Astrocyte of the spinal cord (primary cell): ENCODE data around the gene TEX51.

Source experiments
- DNase-seq: peaks from one replicate; pipeline ENCODE4 v3.0.0; 2011; ENCODE audit warnings: low read depth, low spot score
- H3K4me3 ChIP-seq: 2 replicates; pipeline ENCODE4 v1.5.1; 2011; ENCODE audit warnings: low read depth, mild to moderate bottlenecking, low read length, moderate library complexity
- in situ Hi-C: cut with HindIII; loops from 2 replicates; pipeline ENCODE4 v1.10.0; 2017; ENCODE audit warnings: low sequenced_read_pairs
- TF ChIP-seq, protein P1 (sequence below): IDR thresholded peaks from 2 replicates; pipeline ENCODE4 v1.5.1; 2012; ENCODE audit warnings: low read depth, mild to moderate bottlenecking, low read length, inconsistent platforms

Gene TEX51

GRCh38 chr2:126877041-126877440 lies 21.6 kb upstream of the TEX51 start:
- DNase-seq, result no peak
- TF ChIP-seq, protein P1, sequence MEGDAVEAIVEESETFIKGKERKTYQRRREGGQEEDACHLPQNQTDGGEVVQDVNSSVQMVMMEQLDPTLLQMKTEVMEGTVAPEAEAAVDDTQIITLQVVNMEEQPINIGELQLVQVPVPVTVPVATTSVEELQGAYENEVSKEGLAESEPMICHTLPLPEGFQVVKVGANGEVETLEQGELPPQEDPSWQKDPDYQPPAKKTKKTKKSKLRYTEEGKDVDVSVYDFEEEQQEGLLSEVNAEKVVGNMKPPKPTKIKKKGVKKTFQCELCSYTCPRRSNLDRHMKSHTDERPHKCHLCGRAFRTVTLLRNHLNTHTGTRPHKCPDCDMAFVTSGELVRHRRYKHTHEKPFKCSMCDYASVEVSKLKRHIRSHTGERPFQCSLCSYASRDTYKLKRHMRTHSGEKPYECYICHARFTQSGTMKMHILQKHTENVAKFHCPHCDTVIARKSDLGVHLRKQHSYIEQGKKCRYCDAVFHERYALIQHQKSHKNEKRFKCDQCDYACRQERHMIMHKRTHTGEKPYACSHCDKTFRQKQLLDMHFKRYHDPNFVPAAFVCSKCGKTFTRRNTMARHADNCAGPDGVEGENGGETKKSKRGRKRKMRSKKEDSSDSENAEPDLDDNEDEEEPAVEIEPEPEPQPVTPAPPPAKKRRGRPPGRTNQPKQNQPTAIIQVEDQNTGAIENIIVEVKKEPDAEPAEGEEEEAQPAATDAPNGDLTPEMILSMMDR, result no peak
- in situ Hi-C loops, result no loop called here
- H3K4me3 ChIP-seq, result no peak overlapping the region

- DNase-seq, result no peak
- H3K4me3 ChIP-seq, result no peak overlapping the region
- TF ChIP-seq, protein P1, result no peak
- in situ Hi-C loops, result no loop called here
Observed at GRCh38 chr2:126877861-126878565, 20.7 kb upstream of the TEX51 start.

DNA sequence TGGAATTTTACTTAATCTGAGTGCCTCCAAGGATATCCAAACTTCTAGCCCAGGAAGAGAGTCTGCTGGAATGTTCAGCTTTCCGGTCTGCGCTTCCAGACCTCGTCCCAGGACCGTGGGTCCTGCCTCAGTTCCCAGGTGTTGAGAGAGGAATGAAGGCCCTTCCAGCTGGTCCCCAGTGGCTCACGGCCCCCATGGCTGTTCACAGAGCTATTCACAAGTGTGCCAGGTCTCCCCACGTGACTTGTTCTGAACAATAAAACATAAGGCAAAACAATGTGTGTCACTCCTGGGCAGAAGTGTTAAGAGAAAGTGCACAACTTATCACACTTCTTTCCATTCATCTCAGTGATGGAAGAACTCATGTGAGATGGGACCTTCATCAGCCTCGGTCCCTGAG lies 20.1 kb upstream of the TEX51 start:
- H3K4me3 ChIP-seq, result no peak overlapping the region
- TF ChIP-seq, protein P1, result no peak
- DNase-seq, result no peak
- in situ Hi-C loops, result no loop called here

GRCh38 chr2:126879348-126880298 lies 19.1 kb upstream of the TEX51 start:
- in situ Hi-C loops, result no loop called here
- TF ChIP-seq, protein P1, result no peak
- H3K4me3 ChIP-seq, result no peak overlapping the region

GRCh38 chr2:126880324-126880723 lies 18.4 kb upstream of the TEX51 start:
- in situ Hi-C loops, result no loop called here
- DNase-seq, result no peak
- H3K4me3 ChIP-seq, result no peak overlapping the region
- TF ChIP-seq, protein P1, result no peak

More at GRCh38 chr2:126879348-126880298, 19.1 kb upstream of the TEX51 start:
- no peak for DNase-seq

GRCh38 chr2:126880817-126881216 lies 17.9 kb upstream of the TEX51 start:
- DNase-seq, result no peak
- in situ Hi-C loops, result no loop called here
- H3K4me3 ChIP-seq, result no peak overlapping the region
- TF ChIP-seq, protein P1, result no peak
